Islet precursor cell (in vitro differentiated cells): Measurements from ENCODE around the gene KLK8.

Experiments
- DNase-seq: peaks from one replicate; pipeline ENCODE4 v3.0.0-alpha.2; 2018

The KLK8 gene, protein sequence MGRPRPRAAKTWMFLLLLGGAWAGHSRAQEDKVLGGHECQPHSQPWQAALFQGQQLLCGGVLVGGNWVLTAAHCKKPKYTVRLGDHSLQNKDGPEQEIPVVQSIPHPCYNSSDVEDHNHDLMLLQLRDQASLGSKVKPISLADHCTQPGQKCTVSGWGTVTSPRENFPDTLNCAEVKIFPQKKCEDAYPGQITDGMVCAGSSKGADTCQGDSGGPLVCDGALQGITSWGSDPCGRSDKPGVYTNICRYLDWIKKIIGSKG

DNA sequence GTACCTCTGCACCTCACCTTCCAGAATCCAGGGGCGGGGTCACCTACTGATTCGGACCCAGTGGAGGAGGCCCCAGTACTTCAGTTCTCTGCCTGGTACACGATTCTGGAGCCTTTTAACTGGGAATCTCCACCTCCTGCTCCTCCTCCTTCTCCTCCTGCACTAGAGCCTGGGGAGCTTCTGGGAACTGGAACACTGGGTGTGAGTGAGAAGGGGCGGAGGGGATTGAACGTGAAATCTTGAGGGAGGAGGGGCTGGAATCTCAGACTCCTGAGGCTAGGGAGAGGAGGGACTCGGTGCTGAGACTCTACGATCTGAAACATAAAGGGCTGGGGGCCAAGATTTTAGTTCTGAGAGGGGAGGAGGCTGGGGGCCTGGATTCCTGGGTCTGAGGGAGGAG lies at the start of gene KLK8:
Gene KLK8 (minus strand): TSS at position 90 of the 400 bp plus-strand sequence. CDS start 437 bp downstream, outside the sequence.
- peak; percentile 85 for DNase-seq

DNA sequence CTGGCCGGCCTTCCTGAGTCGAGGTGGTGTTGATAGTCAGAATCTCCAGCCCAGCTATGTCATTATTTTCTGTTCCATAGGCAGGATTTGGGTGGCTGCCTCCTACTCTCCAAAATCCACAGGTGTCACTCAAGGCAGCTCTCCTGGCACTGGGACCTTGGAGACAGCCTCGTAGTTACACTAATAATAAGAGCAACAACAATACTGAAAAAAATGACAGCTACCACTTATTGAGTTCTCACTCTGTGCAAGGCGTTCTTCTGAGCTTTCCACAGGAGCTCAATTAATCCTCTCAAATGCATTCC lies 45.6 kb upstream of the KLK8 start:
- DNase-seq: no peak

DNA sequence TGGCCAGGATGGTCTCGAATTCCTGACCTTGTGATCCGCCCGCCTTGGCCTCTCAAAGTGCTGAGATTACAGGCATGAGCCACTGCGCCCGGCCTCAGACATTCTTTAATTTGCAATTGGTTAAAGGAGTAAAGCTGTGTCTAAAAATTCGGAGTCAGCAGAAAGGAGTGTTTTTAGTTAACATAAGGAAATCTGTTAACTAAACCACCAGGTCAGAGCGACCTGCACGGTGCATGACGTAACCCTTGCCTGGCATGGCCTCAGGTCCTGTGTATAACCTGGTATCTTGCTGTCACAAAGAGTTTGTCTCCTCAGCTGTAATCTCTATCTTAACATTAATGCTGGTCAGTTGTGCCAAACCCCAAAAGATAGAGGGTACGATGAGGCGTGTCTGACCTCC lies 42.9 kb upstream of the KLK8 start:
- no peak for DNase-seq

DNA sequence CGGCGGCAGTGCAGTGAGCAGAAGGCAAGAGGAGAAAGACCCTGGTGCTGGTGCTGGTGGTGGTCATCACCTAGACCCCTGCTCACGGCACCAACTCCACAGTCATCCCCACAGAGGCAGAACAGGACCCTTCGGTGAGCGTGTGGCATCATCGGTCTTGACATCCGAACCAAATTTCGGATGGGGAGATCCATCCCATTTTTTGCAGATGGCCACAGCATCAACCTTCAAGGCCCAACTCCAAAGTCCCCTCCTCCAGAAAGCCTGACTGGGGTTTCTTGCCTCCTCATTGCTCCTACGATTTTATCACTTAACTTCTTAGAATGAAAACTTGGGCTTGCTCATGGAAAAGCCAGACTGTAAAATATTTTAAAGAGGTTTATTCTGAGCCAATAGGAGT lies 42.1 kb upstream of the KLK8 start:
- DNase-seq: no peak

DNA sequence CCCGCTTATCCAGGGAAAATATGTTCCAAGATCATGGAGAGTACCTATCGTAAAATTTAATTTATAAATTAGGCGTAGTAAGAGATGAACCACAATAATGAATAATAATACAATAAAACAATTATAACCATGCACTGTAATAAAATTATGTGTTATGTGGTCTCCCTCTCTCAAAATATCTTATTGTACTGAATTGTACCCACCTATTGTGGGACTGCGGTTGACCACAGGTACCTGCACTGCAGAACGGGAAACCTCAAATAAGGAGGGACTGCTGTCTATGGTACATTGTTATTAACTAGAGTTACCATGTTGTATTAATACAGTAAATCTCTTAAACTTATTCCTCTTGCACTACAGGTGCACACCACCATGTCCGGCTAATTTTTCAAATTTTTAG lies 38.7 kb upstream of the KLK8 start:
- no peak for DNase-seq

DNA sequence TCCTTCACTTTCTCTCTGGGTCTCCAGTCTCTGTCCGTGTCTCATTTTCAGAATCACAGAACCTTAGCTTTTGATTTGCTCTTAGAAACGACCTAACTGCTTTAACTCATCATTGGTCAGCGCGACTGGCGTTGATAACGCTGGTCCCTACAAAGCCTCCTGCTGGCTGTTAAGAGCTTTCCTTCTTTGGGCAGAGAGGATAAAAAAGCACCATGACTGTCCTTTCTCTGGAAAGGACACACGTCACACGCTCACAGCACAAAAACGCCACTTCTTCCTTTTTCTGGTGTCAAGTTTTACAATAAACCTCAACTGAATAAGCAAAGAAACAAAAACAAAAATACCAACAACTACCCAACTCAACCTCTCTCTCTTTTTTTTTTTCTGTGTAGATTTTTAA lies 35.1 kb upstream of the KLK8 start:
- no peak for DNase-seq

DNA sequence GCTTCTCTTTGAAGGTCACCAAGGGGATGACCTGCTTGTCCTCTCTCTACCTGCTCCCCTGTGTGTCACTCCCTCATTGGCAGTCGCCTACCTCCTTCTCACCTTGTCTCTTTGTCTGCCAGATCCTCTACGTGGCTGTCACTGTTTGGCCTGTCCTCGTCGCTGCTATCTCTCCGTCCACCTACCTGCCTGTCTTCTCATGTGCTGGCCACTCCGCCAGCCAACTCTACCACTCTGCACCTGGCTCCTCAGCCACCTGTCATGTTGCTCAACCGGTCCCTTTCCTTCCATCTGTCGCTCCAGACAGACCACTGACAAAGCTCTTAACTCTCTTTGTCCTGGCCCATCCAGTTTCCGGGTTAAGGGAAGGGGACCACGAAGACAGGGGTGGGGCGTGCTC lies 33.3 kb upstream of the KLK8 start, which contains the start of gene KLK12:
Gene KLK12 (minus strand): TSS at position 299 of the 400 bp plus-strand sequence. CDS start 381 bp downstream, outside the sequence.
- no peak for DNase-seq

DNA sequence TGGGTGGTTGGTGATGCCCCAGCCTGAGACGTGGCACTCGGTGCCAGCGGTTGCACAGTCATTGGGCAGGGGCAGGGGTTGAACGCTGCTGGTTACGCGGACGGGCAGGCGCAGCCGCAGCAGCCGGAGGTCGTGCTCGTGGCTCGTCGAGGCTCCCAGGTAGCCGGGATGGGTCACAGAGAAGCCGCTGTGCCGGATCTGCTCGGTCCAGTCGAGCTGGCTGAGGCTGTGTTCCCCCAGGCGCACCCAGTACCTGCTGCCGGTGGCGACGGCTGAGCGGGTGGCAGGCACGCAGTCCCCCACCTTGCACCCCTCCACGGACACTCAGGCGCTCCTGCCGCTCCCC lies 30.4 kb upstream of the KLK8 start:
- DNase-seq: no peak

DNA sequence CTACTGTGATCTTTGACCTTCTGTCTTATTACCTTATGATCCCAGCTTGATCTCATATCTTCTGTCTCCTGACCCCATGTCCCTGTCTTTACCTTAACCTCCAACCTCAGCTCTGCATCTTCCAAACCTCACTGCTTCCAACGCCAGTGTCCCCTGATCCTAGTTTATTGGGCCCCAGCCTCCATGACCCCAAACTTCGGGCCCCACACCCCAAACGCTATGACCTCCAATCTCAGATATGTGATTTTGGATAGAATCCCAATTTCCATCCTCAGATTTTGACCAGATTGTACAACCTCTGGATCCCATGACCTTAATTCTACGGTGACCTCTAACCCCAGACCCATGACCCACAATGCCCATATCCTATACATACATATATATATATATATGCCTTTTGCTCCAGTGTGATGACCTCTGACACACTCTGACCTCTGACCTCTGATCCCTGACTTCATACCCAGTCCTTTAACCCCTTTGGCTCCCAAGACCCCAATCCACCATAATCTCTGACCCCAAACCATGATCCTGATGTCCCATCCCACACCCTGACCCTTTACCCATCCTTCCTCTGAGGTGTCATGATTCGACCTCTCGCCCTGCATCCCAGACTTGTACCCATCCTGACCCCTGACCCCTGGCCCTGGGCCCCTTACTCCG lies 29.9 kb upstream of the KLK8 start:
- no peak for DNase-seq

DNA sequence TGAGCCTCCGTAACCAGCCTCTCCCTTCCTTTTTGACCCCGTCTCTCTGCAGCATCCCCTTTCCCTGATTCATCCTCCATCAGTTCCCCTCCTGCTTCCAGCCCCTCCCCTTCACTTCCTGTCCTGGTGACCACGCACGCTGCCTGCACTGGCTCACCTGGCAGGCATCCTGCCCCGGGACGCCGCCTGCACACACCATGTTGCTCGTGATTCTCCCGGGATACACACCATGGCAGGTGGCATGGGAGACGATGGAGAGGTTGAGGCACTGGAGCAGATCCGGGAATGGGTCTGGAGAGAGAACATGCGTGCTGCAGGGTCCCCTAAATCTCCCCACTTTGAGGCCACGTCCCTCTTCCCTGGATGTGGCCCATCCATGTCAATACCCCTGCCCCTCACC lies 29.2 kb upstream of the KLK8 start:
- no peak for DNase-seq

DNA sequence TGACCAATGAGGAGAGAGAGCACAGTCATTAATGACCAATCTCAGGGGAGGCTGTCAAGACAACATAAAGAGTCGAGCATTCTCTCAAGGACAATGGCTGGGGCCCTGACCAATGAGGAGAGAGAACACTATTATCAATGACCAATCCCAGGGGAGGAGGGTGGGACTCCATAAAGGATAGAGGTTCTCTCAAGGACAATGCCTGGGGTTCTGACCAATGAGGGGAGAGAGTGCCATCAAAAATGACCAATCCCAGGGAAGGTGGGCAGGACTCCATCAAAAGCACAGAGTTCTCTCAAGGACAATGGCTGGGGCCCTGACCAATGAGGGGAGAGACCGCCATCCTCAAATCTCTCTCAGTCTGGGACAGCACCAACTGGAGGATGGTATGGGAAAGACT lies 28.3 kb upstream of the KLK8 start:
- DNase-seq: no peak

DNA sequence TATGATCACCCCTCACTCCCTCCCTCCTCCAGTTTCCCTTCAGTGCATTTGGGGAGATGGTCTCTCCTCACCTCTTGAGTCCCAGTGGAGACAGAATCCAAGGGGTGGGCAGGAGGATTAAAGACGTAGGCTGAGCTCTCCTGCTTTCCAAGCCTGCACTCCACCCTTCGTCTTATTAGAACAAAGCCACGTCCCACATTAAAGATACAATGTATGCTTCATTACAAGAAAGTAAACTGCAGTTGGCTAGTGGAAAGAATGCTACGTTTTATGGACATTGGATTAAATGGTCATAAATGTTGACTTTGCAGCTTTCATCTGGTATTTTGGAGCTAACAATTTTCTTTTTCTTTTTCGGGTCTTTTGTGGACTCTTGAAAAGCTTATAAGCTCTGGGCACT lies 26.5 kb upstream of the KLK8 start:
- DNase-seq: no peak

DNA sequence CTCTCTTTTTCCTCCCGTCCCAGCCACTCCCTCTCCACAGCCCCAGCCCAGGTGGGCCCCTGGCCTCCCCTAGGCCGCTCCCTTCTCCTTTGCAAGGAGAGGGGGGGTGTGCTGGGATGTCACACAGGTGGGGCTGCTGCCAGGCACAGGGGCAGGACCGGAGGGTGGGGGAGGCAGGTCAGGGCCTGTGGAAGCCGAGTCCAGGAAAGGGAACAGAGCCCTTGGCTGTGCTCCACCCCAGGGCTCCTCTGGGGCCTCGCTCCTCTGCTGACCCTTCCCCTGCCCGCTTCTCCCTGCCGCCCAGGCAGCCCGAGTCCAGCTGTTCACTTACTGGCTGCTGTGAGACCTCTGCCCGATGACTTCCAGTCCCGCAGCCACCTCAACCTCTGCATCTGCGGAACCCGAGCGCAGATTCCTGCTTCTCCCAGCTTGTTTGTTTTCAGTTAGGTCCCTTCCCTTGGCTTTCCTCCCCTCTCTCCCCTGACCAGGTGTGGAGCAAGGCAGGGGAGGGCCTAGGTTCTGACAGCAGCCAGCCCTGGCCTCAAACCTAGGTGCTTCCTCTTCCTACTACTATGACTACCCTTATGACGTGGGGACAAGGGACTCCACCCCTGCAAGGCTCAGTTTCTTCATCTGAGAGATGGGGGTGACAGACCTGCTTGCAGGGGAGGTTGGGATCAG lies 25.9 kb upstream of the KLK8 start:
- DNase-seq: no peak

DNA sequence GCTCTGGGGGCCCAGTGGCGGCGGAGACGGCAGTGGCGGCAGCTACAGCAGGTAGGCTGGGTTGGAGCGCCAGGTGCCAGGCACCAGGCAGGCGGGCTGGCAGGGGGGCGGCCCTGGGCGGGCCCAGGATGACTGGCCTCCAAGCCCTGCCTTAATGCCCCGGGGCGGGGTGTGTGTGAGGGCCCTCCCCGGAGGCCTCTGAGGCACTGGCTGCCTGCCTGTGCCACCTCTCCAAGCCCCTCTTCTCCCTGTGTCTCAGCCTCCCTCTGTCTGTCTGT lies 25.1 kb upstream of the KLK8 start, which contains the start of gene KLK11:
Gene KLK11 (minus strand): TSS at position 63 of the 278 bp plus-strand sequence. CDS start 985 bp downstream, outside the sequence.
- DNase-seq: no peak

DNA sequence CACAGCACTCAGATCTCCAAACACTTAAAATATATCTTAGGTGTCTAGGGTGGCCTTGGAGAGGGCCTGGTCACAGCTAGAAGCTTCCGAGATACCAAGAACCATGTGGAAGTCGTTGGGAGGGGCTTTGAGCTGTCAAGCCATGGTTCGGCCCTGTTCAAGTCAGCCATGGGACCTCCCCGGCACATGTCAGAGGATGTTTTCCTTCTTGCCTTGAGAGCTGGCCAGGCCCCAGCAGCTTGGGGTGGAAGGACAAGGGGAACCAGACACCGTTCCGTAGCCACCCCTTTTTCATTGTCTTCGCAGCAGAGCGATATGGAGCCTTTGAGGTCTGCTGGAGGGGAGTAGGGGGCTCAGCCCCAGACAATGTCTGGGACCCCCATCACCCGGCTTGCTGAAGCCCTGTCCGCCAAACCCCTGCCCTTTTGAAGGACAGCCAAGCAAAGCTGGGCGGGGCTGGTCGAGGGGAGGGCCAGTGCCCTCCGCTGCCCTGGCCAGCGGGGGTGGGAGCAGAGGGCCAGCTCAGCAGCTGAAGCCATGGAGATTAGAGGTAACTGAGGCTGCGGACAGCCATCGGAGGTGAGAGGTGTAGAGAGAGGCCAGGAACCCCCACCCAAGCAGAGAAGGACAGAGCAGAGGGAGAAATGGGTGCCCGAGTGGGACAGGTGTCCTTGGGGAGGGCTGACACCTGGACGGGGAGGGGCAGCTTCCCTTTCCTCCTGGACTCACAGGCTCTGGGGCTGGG lies 24.6 kb upstream of the KLK8 start:
- DNase-seq: no peak

DNA sequence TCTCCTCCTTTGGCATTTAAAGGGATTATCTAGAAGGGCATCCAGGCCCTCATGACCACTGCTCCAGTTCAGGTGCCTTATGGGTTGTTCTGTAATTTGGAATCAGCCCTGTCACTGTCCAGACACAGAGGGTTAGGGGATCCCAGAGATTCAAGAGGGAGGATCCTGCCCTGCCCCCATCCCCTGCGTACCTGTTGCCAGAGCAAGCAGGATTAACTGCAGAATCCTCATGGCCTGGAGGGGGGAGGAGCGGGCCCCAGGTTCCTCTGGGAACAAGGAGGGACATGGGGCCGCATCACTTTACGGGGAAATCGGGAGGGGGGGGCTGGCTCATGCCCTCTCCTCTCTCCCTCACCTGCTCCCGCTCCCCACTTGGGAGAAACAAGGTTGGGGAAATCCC lies 24.0 kb upstream of the KLK8 start:
- no peak for DNase-seq

DNA sequence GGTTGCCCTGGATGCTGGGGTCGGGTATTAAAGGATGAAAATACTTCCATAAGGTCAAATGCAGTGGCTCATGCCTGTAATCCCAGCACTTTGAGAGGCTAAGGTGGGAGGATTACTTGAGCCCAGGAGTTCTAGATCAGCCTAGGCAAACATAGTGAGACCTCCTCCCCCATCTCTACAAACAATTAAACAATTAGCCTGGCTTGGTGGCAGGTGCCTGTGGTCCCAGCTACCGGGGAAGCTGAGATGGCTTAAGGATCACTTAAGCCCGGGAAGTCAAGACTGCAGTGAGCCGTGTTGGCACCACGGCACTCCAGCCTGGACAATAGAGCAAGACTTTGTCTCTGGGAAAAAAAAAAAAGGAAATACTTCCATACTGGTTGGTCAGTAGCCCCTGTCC lies 23.5 kb upstream of the KLK8 start:
- no peak for DNase-seq

DNA sequence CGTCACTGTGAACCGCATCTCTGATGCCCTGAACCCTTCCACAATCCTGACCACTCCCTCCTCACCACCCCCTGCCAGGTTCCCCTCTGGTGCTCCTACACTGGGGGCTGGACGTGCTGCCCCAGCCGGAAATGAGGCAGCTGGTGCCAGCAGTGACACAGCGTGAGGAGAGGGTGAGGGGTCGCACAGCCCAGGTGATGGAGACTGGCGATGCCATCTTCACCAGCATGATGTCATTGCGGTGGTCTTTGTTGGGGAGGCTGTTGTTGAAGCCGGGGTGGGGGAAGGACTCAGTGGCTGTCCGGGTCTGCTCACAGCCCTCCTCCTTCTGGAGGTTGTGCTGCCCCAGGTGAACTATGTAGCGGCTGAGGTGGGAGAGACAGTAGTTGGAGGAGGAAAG lies 22.5 kb upstream of the KLK8 start:
- DNase-seq: no peak

DNA sequence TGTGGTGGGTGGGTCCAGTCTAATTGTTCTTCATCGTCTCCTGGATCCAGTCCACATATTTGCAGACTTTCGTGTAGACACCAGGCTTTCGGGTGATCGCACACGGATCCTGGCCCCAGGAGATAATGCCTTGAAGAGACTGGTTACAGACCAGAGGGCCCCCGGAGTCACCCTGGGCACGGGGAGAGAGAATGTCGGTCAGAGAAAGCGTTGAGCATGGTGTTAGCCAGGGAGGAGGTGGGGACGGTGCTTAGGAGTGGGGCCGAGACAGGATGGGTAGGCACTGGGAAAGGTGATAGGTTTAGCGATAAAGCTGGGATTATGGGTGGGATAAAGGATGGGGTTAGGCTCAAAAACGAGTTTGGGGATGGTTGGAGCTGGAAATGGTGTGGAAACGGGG lies 21.1 kb upstream of the KLK8 start:
- no peak for DNase-seq

DNA sequence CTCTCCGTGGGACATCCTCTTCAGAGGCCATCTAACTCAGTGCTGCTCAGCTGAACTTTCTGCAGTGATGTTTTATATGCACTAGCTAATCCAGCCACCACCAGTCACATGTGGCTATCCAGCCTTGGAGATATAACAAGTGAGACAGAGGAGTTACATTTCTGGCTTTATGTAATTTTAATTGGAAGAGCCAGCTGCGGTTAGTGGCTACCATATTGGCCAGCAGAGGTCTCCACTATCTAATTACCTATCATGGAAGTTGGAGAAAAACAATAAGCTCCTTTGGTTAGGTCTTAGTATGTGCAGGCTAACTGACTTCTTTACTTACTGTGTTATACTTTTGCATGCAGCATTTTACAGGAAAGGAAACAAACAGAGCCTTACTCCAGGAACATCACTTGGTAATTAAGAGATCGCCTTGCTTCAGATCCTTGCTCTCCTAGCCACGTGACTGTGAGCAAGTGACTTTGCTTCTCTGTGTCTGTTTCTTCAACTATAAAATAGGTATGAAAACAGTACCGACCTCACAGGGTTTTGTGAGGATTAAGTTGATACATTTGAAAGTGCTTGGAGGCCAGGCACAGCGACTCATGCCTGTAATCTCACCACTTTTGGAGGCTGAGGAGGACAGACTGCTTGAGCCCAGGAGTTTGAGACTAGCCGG lies 19.7 kb upstream of the KLK8 start:
- no peak for DNase-seq

DNA sequence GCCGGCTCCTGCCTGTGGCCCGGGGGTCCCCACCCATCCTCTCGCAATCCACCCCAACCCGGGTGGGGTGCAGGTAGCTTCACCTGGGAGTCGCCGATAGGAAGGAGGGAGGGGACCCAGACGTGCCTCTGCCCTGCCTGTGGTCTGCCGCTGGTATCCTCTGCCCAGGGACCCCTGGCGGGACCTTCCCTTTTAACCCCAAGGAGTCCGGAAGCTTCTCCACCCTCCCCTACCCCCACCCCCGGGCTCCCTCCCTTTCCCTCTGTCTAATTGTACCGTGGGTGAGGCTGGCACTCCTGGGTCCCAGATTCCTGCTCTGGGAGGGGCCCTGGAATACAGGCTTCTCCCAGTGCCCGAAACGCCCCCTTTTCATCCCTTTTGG lies 18.1 kb upstream of the KLK8 start, which contains the start of gene KLK10:
Gene KLK10 (minus strand): TSS at position 166 of the 382 bp plus-strand sequence. CDS start 579 bp downstream, outside the sequence.
- no peak for DNase-seq

DNA sequence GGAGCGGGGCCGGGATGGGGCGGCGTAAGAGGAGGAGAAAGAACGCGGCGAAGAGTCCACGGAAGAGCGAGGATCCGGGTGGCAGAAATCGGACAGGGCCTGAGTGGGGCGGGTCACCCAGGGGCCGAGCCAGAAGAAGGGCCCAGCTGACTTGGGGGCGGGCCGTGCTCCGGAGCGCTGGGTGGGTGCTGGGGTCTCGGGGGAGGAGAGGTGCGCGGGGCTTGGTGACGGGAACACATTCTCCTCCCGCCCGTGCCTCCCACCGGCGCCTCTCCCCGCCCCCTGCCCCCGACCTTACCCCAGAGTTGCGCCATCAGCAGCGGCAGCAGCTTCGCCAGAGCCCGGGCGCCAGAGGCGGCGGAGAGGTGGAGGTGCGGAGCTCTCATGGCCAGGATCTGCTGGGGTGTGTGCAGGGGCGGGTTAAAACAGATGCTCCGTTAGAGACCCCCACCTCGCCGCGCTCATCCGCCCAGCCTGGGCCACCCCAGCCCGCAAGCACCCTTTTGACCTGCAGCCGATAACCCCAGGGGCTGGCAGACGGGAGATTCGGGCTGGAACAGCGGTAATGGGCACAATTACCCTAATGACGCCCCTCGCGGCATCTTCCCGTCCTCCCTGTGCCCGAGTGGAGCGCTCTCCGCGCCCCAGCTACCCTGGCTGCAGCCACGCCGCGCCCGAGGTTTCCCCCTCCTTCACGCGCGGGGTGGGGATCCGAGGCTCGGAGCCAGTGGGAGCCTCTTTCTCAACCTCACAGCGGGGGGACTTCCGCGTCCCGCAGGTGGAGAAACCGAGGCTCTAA lies 17.5 kb upstream of the KLK8 start:
- DNase-seq: peak; percentile 62
